ENCODE results near the gene TTC9C. TPM values are rescaled to one million over a fixed set of nuclear protein-coding genes. Genes with fewer than 3 reads are reported as not detected.

TTC9C gene
- total RNA-seq, 1 experiment from 2014 or later = 71.4 TPM

GRCh38 chr11:62712861-62713260 is 15.4 kb upstream of the TTC9C start:
- H3K4me3 ChIP-seq = no peak overlapping the region
- no peak overlapping the region for H2AFZ ChIP-seq
- intact Hi-C loops (cut with micrococcal nuclease; ENCODE audit: unreplicated experiment) = no loop called here
- no peaks in the 10 kb centered on the region for H3K9me2 ChIP-seq (ENCODE audit: insufficient read depth)
- H3K9me3 ChIP-seq (ENCODE audit: insufficient read depth, low read depth) = no peaks in the 10 kb centered on the region
- peaks cover 21% of the 10 kb centered on the region for H3K4me1 ChIP-seq (replicated peaks; ENCODE audit: insufficient read depth)
- no peak for DNase-seq
- H4K20me1 ChIP-seq (ENCODE audit: insufficient read depth) = no peaks in the 10 kb centered on the region
- BruUV-seq (replicated peaks) = no TSS peak
- H3K27ac ChIP-seq = peak overlapping the region; percentile 42
- H3K4me2 ChIP-seq = no peak overlapping the region
- CTCF ChIA-PET = no interaction called here
- H3K36me3 ChIP-seq (ENCODE audit: low read depth) = peaks cover 46% of the 10 kb centered on the region
- peaks cover 24% of the 10 kb centered on the region for H3K79me2 ChIP-seq (ENCODE audit: low read depth)
- POLR2A ChIA-PET (ENCODE audit: unreplicated experiment) = no interaction called here
- TF ChIP-seq EZH2 (IDR thresholded peaks at IDR 0.05; ENCODE audit: low read depth) = no peak
- TF ChIP-seq, protein P1, sequence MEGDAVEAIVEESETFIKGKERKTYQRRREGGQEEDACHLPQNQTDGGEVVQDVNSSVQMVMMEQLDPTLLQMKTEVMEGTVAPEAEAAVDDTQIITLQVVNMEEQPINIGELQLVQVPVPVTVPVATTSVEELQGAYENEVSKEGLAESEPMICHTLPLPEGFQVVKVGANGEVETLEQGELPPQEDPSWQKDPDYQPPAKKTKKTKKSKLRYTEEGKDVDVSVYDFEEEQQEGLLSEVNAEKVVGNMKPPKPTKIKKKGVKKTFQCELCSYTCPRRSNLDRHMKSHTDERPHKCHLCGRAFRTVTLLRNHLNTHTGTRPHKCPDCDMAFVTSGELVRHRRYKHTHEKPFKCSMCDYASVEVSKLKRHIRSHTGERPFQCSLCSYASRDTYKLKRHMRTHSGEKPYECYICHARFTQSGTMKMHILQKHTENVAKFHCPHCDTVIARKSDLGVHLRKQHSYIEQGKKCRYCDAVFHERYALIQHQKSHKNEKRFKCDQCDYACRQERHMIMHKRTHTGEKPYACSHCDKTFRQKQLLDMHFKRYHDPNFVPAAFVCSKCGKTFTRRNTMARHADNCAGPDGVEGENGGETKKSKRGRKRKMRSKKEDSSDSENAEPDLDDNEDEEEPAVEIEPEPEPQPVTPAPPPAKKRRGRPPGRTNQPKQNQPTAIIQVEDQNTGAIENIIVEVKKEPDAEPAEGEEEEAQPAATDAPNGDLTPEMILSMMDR (conservative IDR thresholded peaks at IDR 0.05) = no peak
- H3F3A ChIP-seq (ENCODE audit: insufficient read depth, low read depth) = peaks cover 65% of the 10 kb centered on the region
- H3K27me3 ChIP-seq (ENCODE audit: insufficient read depth, low read depth) = no peaks in the 10 kb centered on the region

DNA sequence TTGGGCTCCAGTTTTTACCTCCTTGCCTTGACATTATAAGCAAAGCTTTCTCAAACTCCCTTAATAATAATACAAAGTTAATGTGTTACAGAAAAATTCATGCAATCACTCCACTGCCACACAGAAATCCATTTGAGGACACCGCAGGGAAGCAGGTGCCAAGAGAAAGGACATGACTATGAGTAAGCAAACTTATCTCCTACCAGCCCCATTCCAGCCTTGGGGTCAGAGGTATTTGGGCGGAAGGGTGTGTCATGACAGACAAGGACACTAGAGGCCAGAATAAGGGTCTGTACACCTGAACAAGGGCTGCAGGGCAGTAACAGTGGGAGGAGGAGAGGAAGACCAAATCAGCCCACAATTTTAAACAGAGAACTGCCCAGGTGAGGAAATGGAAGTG is 14.9 kb upstream of the TTC9C start:
- H3K4me3 ChIP-seq = no peak overlapping the region
- intact Hi-C loops (cut with micrococcal nuclease; ENCODE audit: unreplicated experiment) = no loop called here
- peak; percentile 55 to 63 for DNase-seq
- no TSS peak for BruUV-seq (replicated peaks)
- H3K79me2 ChIP-seq (ENCODE audit: low read depth) = peaks cover 29% of the 10 kb centered on the region
- H3K9me3 ChIP-seq (ENCODE audit: insufficient read depth, low read depth) = no peaks in the 10 kb centered on the region
- H2AFZ ChIP-seq = no peak overlapping the region
- peaks cover 16% of the 10 kb centered on the region for H3K4me1 ChIP-seq (replicated peaks; ENCODE audit: insufficient read depth)
- peak overlapping the region; percentile 42 for H3K27ac ChIP-seq
- ChIA-PET POLR2A (ENCODE audit: unreplicated experiment) (no interaction called here), CTCF (no interaction called here)
- TF ChIP-seq, protein P1 (conservative IDR thresholded peaks at IDR 0.05) = no peak
- TF ChIP-seq EZH2 (IDR thresholded peaks at IDR 0.05; ENCODE audit: low read depth) = no peak
- peaks cover 70% of the 10 kb centered on the region for H3F3A ChIP-seq (ENCODE audit: insufficient read depth, low read depth)
- peaks cover 51% of the 10 kb centered on the region for H3K36me3 ChIP-seq (ENCODE audit: low read depth)
- 0 out of 2 replicates have a peak overlapping the region, but pooled peaks have one; percentile 6 for H3K4me2 ChIP-seq
- H4K20me1 ChIP-seq (ENCODE audit: insufficient read depth) = no peaks in the 10 kb centered on the region
- H3K9me2 ChIP-seq (ENCODE audit: insufficient read depth) = no peaks in the 10 kb centered on the region
- no peaks in the 10 kb centered on the region for H3K27me3 ChIP-seq (ENCODE audit: insufficient read depth, low read depth)

GRCh38 chr11:62715150-62716130 is 12.8 kb upstream of the TTC9C start:
- Histone ChIP-seq H3K9me3 (ENCODE audit: insufficient read depth, low read depth) (no peaks in the 10 kb centered on the region), H3K27ac (no peak overlapping the region), H3K36me3 (ENCODE audit: low read depth) (peaks cover 68% of the 10 kb centered on the region), H2AFZ (no peak overlapping the region), H4K20me1 (ENCODE audit: insufficient read depth) (no peaks in the 10 kb centered on the region), H3K4me3 (no peak overlapping the region), H3K27me3 (ENCODE audit: insufficient read depth, low read depth) (no peaks in the 10 kb centered on the region), H3K9me2 (ENCODE audit: insufficient read depth) (no peaks in the 10 kb centered on the region), H3F3A (ENCODE audit: insufficient read depth, low read depth) (peaks cover 69% of the 10 kb centered on the region), H3K4me2 (no peak overlapping the region), H3K4me1 (replicated peaks; ENCODE audit: insufficient read depth) (peaks cover 6% of the 10 kb centered on the region; the same call in 1 of the 2 replicates), H3K79me2 (ENCODE audit: low read depth) (peaks cover 49% of the 10 kb centered on the region)
- intact Hi-C loops (cut with micrococcal nuclease; ENCODE audit: unreplicated experiment) = no loop called here
- TF ChIP-seq, protein P1 (conservative IDR thresholded peaks at IDR 0.05) = no peak
- TF ChIP-seq EZH2 (IDR thresholded peaks at IDR 0.05; ENCODE audit: low read depth) = no peak
- BruUV-seq (replicated peaks) = no TSS peak
- CTCF ChIA-PET = no interaction called here
- no peak for DNase-seq
- POLR2A ChIA-PET (ENCODE audit: unreplicated experiment) = interaction anchor here (0.6 kb wide), 1 partner anchor 1020 kb away, joined by 3 read pairs; no protein-coding TSS in a partner anchor

Data from PC-9 (cell line).